Right lobe of liver (tissue), 6 donors: ENCODE results near the gene IER3. TPM values are rescaled to one million over a fixed set of nuclear protein-coding genes. Genes with fewer than 3 reads are reported as not detected.
"Not testable (repeated sequence)": the region's sequence is repeated elsewhere in the genome, so short reads cannot be mapped to it uniquely, and the experiment has no call there.

ENCODE experiments used
- ATAC-seq, 4 donors: fragments of 200-7000 bp; cut with Tn5 transposase; one replicate each; pipeline ENCODE4 v1.9.1; 2020; ENCODE audit warnings: mild to moderate bottlenecking in 4 of 4, moderate library complexity in 4 of 4
- DNase-seq, 3 donors: peaks; one replicate each; pipeline ENCODE4 v3.0.0-alpha.2; 2020
- H3K27ac ChIP-seq, 3 donors: fragments of 200-600 bp; one replicate each; pipeline ENCODE4 v1.8.0; 2022
- H3K27me3 ChIP-seq, 2 donors: fragments of 200-600 bp; one replicate each; pipeline ENCODE4 v1.8.0; 2022
- H3K36me3 ChIP-seq, 4 donors: fragments of 200-600 bp; sonication (generic) in 1 of 4; one replicate each; pipeline versions ENCODE4 v1.5.1 to v1.8.0; 2017 to 2022; ENCODE audit warnings: control low read depth in 1 of 4
- H3K4me1 ChIP-seq, 4 donors: fragments of 200-600 bp; sonication (generic) in 1 of 4; one replicate each; pipeline versions ENCODE4 v1.5.1 to v1.8.0; 2017 to 2022; ENCODE audit warnings: control low read depth in 1 of 4
- H3K4me3 ChIP-seq, 3 donors: fragments of 200-600 bp; one replicate each; pipeline ENCODE4 v1.8.0; 2022
- H3K9me3 ChIP-seq, 4 donors: fragments of 200-600 bp; sonication (generic) in 1 of 4; one replicate each; pipeline versions ENCODE4 v1.5.1 to v1.8.0; 2017 to 2022; ENCODE audit warnings: control low read depth in 1 of 4
- CTCF ChIP-seq, 4 donors: fragments of 200-600 bp in 3 of 4; fragments of 450-650 bp in 1 of 4; IDR thresholded peaks; one replicate each; pipeline versions ENCODE4 v1.5.1 to v1.8.0; 2016 to 2022; ENCODE audit warnings: antibody characterized with exemption in 4 of 4, mild to moderate bottlenecking in 2 of 4
- POLR2A ChIP-seq: fragments of 450-650 bp; IDR thresholded peaks from one replicate; pipeline ENCODE4 v1.6.1; 2017; ENCODE audit warnings: antibody characterized with exemption, mild to moderate bottlenecking
- WGBS: methylation state at CpG from one replicate; pipeline ENCODE4 v1.1.6; 2018; ENCODE audit warnings: low coverage, low lambda C conversion rate; ENCODE audit not compliant: insufficient coverage; ENCODE audit errors: missing lambda C conversion rate; 5-methylcytosine and 5-hydroxymethylcytosine counted together
- intact Hi-C, 2 donors: fragments of 100-400 bp; cut with DNase I; formaldehyde crosslinking; loops; one replicate each; pipeline versions ENCODE4 v1.11.2 to v1.14.1; 2022
- total RNA-seq, 6 experiments: library from RNA; depleted of rRNA in 2 of 6; stranded (reverse); fragments of >200 nt in 2 of 6; fragmentation: NEBNext Ultra II Directional in 3 of 6; extraction: Animal tissue kit (Norgen Biotek cat#: 25700) in 3 of 6; gene quantifications; one replicate each; pipeline versions ENCODE4 v1.1.0 to v1.2.4, GENCODE V29; 2016 to 2023
- donor health status: DM: no; HTN: yes; CAD: no.
- donor health status: DM: no; HTN: no; CAD: no.
- donor health status: DM: no; HTN: no; CAD: no.
- donor health status: DM: no; HTN: yes; CAD: no.
- donor health status: DM: no; HTN: yes; CAD: no.

The IER3 gene
- total RNA-seq, 6 experiments from 2014 or later = 2.8 to 72.3 (median 24.5) TPM

GRCh38 chr6:30723843-30724741 is 20.3 kb downstream of the IER3 start:
- H3K27me3 ChIP-seq, ATAC-seq, H3K27ac ChIP-seq, H3K4me3 ChIP-seq, H3K9me3 ChIP-seq: not testable (repeated sequence)
- WGBS = 68% methylated on average over 10 of the region's 29 CpGs
- TF ChIP-seq CTCF (IDR thresholded peaks at IDR 0.05) = peak in 1 of 4 donors; percentile 5
- peak in 1 of 3 donors; percentile 37 for DNase-seq
- H3K4me1 ChIP-seq = peaks cover 0 to 23% (median 10%) of the 10 kb centered on the region in 4 donors
- peaks cover 9 to 51% (median 27%) of the 10 kb centered on the region in 4 donors for H3K36me3 ChIP-seq
- intact Hi-C loops = loop anchor here in 1 of 2 donors (2.0 kb wide), 1 partner anchor 45 kb away; no protein-coding TSS in a partner anchor

GRCh38 chr6:30723159-30723842 is 21.0 kb downstream of the IER3 start:
- intact Hi-C loops = loop anchor here in 1 of 2 donors (2.0 kb wide), 1 partner anchor 44 kb away; no protein-coding TSS in a partner anchor
- ATAC-seq, H3K27ac ChIP-seq, H3K4me3 ChIP-seq, H3K9me3 ChIP-seq, H3K27me3 ChIP-seq: not testable (repeated sequence)
- peaks cover 0 to 27% (median 13%) of the 10 kb centered on the region in 4 donors for H3K4me1 ChIP-seq
- H3K36me3 ChIP-seq = peaks cover 9 to 46% (median 23%) of the 10 kb centered on the region in 4 donors
- 24% methylated on average over 3 of the region's 16 CpGs for WGBS
- peak in 2 of 3 donors; percentile 31 to 35 for DNase-seq

GRCh38 chr6:30722280-30723112 is 21.9 kb downstream of the IER3 start:
- 4% methylated on average over 25 of the region's 27 CpGs for WGBS

GRCh38 chr6:30722025-30722279 is 22.4 kb downstream of the IER3 start:
- 2% methylated on average over 7 of the region's 10 CpGs for WGBS
- intact Hi-C loops = loop anchor here in 1 of 2 donors (2.0 kb wide), 1 partner anchor 43 kb away; no protein-coding TSS in a partner anchor
- ATAC-seq, H3K9me3 ChIP-seq, H3K27me3 ChIP-seq: not testable (repeated sequence)
- Histone ChIP-seq H3K4me1 (peaks cover 0 to 31% (median 16%) of the 10 kb centered on the region in 4 donors), H3K4me3 (peak overlapping the region; percentile 88 to 94 (median 91)), H3K27ac (peak overlapping the region; percentile 43 to 90 (median 71)), H3K36me3 (peaks cover 9 to 34% (median 20%) of the 10 kb centered on the region in 4 donors)
- DNase-seq = peak in 1 of 3 donors; percentile 57

More at GRCh38 chr6:30722280-30723112, 21.9 kb downstream of the IER3 start:
- intact Hi-C loops = loop anchor here in 1 of 2 donors (2.0 kb wide), 1 partner anchor 44 kb away; no protein-coding TSS in a partner anchor
- ATAC-seq (peak; percentile 10 to 45 (median 35)), DNase-seq (peak; percentile 79 to 84 (median 82))
- H3K27ac ChIP-seq = peak overlapping the region; percentile 43 to 90 (median 71)
- H3K9me3 ChIP-seq = no peaks in the 10 kb centered on the region
- no peak for TF ChIP-seq POLR2A
- peak; percentile 91 to 97 (median 96) for TF ChIP-seq CTCF (IDR thresholded peaks at IDR 0.05)
- no peaks in the 10 kb centered on the region for H3K27me3 ChIP-seq
- peaks cover 0 to 31% (median 16%) of the 10 kb centered on the region in 4 donors for H3K4me1 ChIP-seq
- peaks cover 9 to 40% (median 20%) of the 10 kb centered on the region in 4 donors for H3K36me3 ChIP-seq
- H3K4me3 ChIP-seq = peak overlapping the region; percentile 88 to 94 (median 91)
